ENCODE data around the gene WDR75. TPM values are rescaled to one million over a fixed set of nuclear protein-coding genes. Genes with fewer than 3 reads are reported as not detected.

Gene WDR75
- total RNA-seq, 1 experiment from 2014 or later: 52.5 TPM

DNA sequence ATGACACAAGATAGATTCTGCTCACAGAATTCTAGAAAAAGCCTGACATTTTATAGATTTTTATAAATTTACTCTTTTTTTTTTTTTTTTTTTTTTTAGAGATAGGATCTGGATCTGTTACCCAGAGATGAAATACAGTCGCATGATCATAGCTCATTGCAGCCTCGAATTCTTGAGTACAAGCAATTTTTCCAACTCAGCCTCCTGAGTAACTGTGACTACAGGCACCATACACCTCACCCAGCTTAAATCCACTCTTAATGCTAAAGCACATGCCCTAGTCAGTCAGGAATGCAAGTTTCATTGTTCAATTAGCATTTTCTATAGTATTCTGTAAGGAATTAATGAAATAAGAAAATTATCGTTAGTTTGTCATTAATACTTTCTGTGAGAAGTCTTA is 32.1 kb upstream of the WDR75 start:
- peak overlapping the region; percentile 29 for H3K27ac Mint-ChIP-seq (ENCODE audit: low read depth, unreplicated experiment)
- TF ChIP-seq CTCF (IDR thresholded peaks at IDR 0.05; ENCODE audit: unreplicated experiment): no peak
- no TSS peak for BruUV-seq (replicated peaks)
- peaks cover 27% of the 10 kb centered on the region for H3K4me1 Mint-ChIP-seq (ENCODE audit: insufficient read depth, unreplicated experiment)
- POLR2A ChIA-PET: interaction anchor here (1.0 to 1.5 kb wide), 2 partner anchors 14 to 369 kb away, joined by 3 to 6 read pairs; no protein-coding TSS in a partner anchor
- no peaks in the 10 kb centered on the region for H3K27me3 Mint-ChIP-seq (ENCODE audit: insufficient read depth, unreplicated experiment)
- intact Hi-C loops (cut with micrococcal nuclease): no loop called here
- no peak for DNase-seq (ENCODE audit: unreplicated experiment)
- no peak overlapping the region for H3K4me3 Mint-ChIP-seq (ENCODE audit: unreplicated experiment)
- no peaks in the 10 kb centered on the region for H3K9me3 Mint-ChIP-seq (ENCODE audit: unreplicated experiment)
- CTCF ChIA-PET: interaction anchor here (1.0 to 2.2 kb wide), 2 partner anchors 266 to 315 kb away, joined by 4 to 10 read pairs; no protein-coding TSS in a partner anchor
- no peaks in the 10 kb centered on the region for H3K36me3 Mint-ChIP-seq (ENCODE audit: insufficient read depth, unreplicated experiment)

GRCh38 chr2:189409647-189410046 is 31.6 kb upstream of the WDR75 start:
- TF ChIP-seq CTCF (IDR thresholded peaks at IDR 0.05; ENCODE audit: unreplicated experiment): no peak
- no TSS peak for BruUV-seq (replicated peaks)
- no peak overlapping the region for H3K4me3 Mint-ChIP-seq (ENCODE audit: unreplicated experiment)
- no peaks in the 10 kb centered on the region for H3K27me3 Mint-ChIP-seq (ENCODE audit: insufficient read depth, unreplicated experiment)
- no peaks in the 10 kb centered on the region for H3K36me3 Mint-ChIP-seq (ENCODE audit: insufficient read depth, unreplicated experiment)
- ChIA-PET POLR2A (interaction anchor here (1.0 to 1.5 kb wide), 3 partner anchors 14 to 370 kb away, joined by 3 to 6 read pairs (median 5); no protein-coding TSS in a partner anchor), CTCF (interaction anchor here (0.7 to 2.2 kb wide), 5 partner anchors 62 to 885 kb away, joined by 3 to 10 read pairs (median 3); no protein-coding TSS in a partner anchor)
- H3K9me3 Mint-ChIP-seq (ENCODE audit: unreplicated experiment): no peaks in the 10 kb centered on the region
- H3K27ac Mint-ChIP-seq (ENCODE audit: low read depth, unreplicated experiment): peak overlapping the region; percentile 29
- no peak for DNase-seq (ENCODE audit: unreplicated experiment)
- intact Hi-C loops (cut with micrococcal nuclease): loop anchor here (5.0 kb wide), 1 partner anchor 107 kb away; no protein-coding TSS in a partner anchor
- peaks cover 27% of the 10 kb centered on the region for H3K4me1 Mint-ChIP-seq (ENCODE audit: insufficient read depth, unreplicated experiment)

DNA sequence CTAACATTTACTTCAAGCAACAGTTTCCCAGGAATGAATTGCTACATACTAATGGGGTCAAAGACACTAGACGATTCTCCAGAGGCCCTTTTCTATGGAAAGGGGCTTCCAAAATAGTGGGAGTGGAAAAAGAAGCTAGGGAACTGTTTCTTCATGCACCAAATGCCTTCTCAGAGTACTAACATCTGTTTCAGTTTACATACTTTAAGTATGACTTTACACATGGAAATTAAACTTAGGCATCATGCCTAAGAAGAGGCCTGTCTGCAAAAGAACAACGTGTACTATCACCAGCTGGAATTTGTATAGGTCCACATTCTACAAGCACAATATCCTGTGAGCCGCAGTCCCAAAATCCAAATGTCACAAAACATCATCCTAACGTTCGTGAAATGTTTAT is 29.4 kb upstream of the WDR75 start:
- H3K9me3 Mint-ChIP-seq (ENCODE audit: unreplicated experiment): no peaks in the 10 kb centered on the region
- TF ChIP-seq CTCF (IDR thresholded peaks at IDR 0.05; ENCODE audit: unreplicated experiment): no peak
- POLR2A ChIA-PET: interaction anchor here (0.6 to 1.6 kb wide), 11 partner anchors 18 to 1447 kb away, joined by 3 to 6 read pairs (median 4); partner anchors contain the start of gene WDR75
- no TSS peak for BruUV-seq (replicated peaks)
- intact Hi-C loops (cut with micrococcal nuclease): loop anchor here (1.0 to 5.0 kb wide), 9 partner anchors 65 to 1831 kb away; no protein-coding TSS in a partner anchor
- peak; percentile 39 for DNase-seq (ENCODE audit: unreplicated experiment)
- H3K27me3 Mint-ChIP-seq (ENCODE audit: insufficient read depth, unreplicated experiment): no peaks in the 10 kb centered on the region
- H3K27ac Mint-ChIP-seq (ENCODE audit: low read depth, unreplicated experiment): peak overlapping the region; percentile 29
- CTCF ChIA-PET: interaction anchor here (0.6 to 1.8 kb wide), 32 partner anchors 8 to 887 kb away, joined by 3 to 22 read pairs (median 4); partner anchors contain the start of genes COL5A2 and WDR75
- H3K36me3 Mint-ChIP-seq (ENCODE audit: insufficient read depth, unreplicated experiment): no peaks in the 10 kb centered on the region
- H3K4me1 Mint-ChIP-seq (ENCODE audit: insufficient read depth, unreplicated experiment): peaks cover 22% of the 10 kb centered on the region
- H3K4me3 Mint-ChIP-seq (ENCODE audit: unreplicated experiment): peak overlapping the region; percentile 43

- Mint-ChIP-seq H3K4me1 (ENCODE audit: insufficient read depth, unreplicated experiment) (peaks cover 17% of the 10 kb centered on the region), H3K36me3 (ENCODE audit: insufficient read depth, unreplicated experiment) (no peaks in the 10 kb centered on the region), H3K4me3 (ENCODE audit: unreplicated experiment) (peak overlapping the region; percentile 43), H3K27ac (ENCODE audit: low read depth, unreplicated experiment) (peak overlapping the region; percentile 29), H3K27me3 (ENCODE audit: insufficient read depth, unreplicated experiment) (no peaks in the 10 kb centered on the region), H3K9me3 (ENCODE audit: unreplicated experiment) (no peaks in the 10 kb centered on the region)
- ChIA-PET POLR2A (interaction anchor here (0.7 to 1.6 kb wide), 14 partner anchors 11 to 430 kb away, joined by 3 to 6 read pairs (median 4); partner anchors contain the start of gene WDR75), CTCF (interaction anchor here (0.6 to 2.0 kb wide), 31 partner anchors 9 to 1215 kb away, joined by 3 to 22 read pairs (median 4); no protein-coding TSS in a partner anchor)
- intact Hi-C loops (cut with micrococcal nuclease): loop anchor here (1.0 to 5.0 kb wide), 9 partner anchors 66 to 1831 kb away; no protein-coding TSS in a partner anchor
- peak; percentile 61 for DNase-seq (ENCODE audit: unreplicated experiment)
- peak; percentile 77 for TF ChIP-seq CTCF (IDR thresholded peaks at IDR 0.05; ENCODE audit: unreplicated experiment)
- BruUV-seq (replicated peaks): no TSS peak
Measured at GRCh38 chr2:189412330-189412953, 28.8 kb upstream of the WDR75 start.

Measured in MCF 10A (cell line).